HG02759 (cell line): ENCODE results near the gene OLA1.

Experiments used
- ATAC-seq: cut with Tn5 transposase; IDR thresholded peaks from one replicate; pipeline ENCODE4 v1.9.1; 2021; ENCODE audit warnings: mild to moderate bottlenecking, moderate library complexity; ENCODE audit not compliant: unreplicated experiment

The OLA1 gene

GRCh38 chr2:174071321-174071720 lies 177.0 kb downstream of the OLA1 start:
- no peak for ATAC-seq

GRCh38 chr2:174070281-174070680 lies 178.1 kb downstream of the OLA1 start:
- no peak for ATAC-seq

- no peak for ATAC-seq
These were observed 180.5 kb downstream of the OLA1 start for GRCh38 chr2:174067815-174068214.

GRCh38 chr2:174066871-174067270 lies 181.5 kb downstream of the OLA1 start:
- no peak for ATAC-seq

- ATAC-seq, result no peak
These were observed 184.7 kb downstream of the OLA1 start for GRCh38 chr2:174063492-174064092.

- no peak for ATAC-seq
These were observed 185.4 kb downstream of the OLA1 start for GRCh38 chr2:174062934-174063333.

GRCh38 chr2:174059884-174060244 lies 188.5 kb downstream of the OLA1 start:
- no peak for ATAC-seq

- ATAC-seq, result no peak
These were observed 189.0 kb downstream of the OLA1 start for GRCh38 chr2:174059178-174059883.

- no peak for ATAC-seq
These were observed 189.9 kb downstream of the OLA1 start for GRCh38 chr2:174058456-174058855.

- ATAC-seq, result no peak
These were observed 190.3 kb downstream of the OLA1 start for GRCh38 chr2:174058026-174058425.

- ATAC-seq, result no peak
These were observed 193.4 kb downstream of the OLA1 start for GRCh38 chr2:174054926-174055325.

GRCh38 chr2:174053355-174054151 lies 194.8 kb downstream of the OLA1 start:
- no peak for ATAC-seq

- no peak for ATAC-seq
These were observed 195.8 kb downstream of the OLA1 start for GRCh38 chr2:174052584-174052976.

GRCh38 chr2:174051741-174052583 lies 196.4 kb downstream of the OLA1 start:
- ATAC-seq, result no peak

- ATAC-seq, result no peak
These were observed 197.3 kb downstream of the OLA1 start for GRCh38 chr2:174051068-174051467.

- no peak for ATAC-seq
These were observed 198.4 kb downstream of the OLA1 start for GRCh38 chr2:174049895-174050294.

GRCh38 chr2:174048243-174048642 lies 200.1 kb downstream of the OLA1 start:
- no peak for ATAC-seq

- ATAC-seq, result no peak
These were observed 200.6 kb downstream of the OLA1 start for GRCh38 chr2:174047746-174048145.

- no peak for ATAC-seq
These were observed 202.2 kb downstream of the OLA1 start for GRCh38 chr2:174046172-174046571.

- no peak for ATAC-seq
These were observed 203.8 kb downstream of the OLA1 start for GRCh38 chr2:174044556-174044955.

GRCh38 chr2:174040417-174040701 lies 208.0 kb downstream of the OLA1 start:
- no peak for ATAC-seq
